Suprapubic skin (tissue), 4 donors: ENCODE measurements around the gene FOXE3. TPM values are rescaled to one million over a fixed set of nuclear protein-coding genes. Genes with fewer than 3 reads are reported as not detected.
A peak's percentile ranks its signal among the peaks of the same experiment; 100 is the strongest.

Experiments used
- DNase-seq, 2 donors: peaks; one replicate each; pipeline ENCODE4 v3.0.0-alpha.2; 2019; ENCODE audit warnings: low spot score in 2 of 2
- H3K27ac ChIP-seq: fragments of 200-600 bp; sonication (generic); one replicate; pipeline ENCODE4 v1.5.1; 2019
- H3K27me3 ChIP-seq: fragments of 200-600 bp; sonication (generic); one replicate; pipeline ENCODE4 v1.5.1; 2019
- H3K36me3 ChIP-seq: fragments of 200-600 bp; sonication (generic); one replicate; pipeline ENCODE4 v1.5.1; 2019
- H3K4me1 ChIP-seq: fragments of 200-600 bp; sonication (generic); one replicate; pipeline ENCODE4 v1.5.1; 2019
- H3K4me3 ChIP-seq: fragments of 200-600 bp; sonication (generic); one replicate; pipeline ENCODE4 v1.5.1; 2019; ENCODE audit warnings: mild to moderate bottlenecking
- H3K9me3 ChIP-seq: fragments of 200-600 bp; sonication (generic); one replicate; pipeline ENCODE4 v1.5.1; 2019
- EP300 ChIP-seq: sonication (generic); formaldehyde crosslinking; IDR thresholded peaks from one replicate; pipeline ENCODE4 v1.6.1; 2017; ENCODE audit warnings: antibody characterized with exemption
- POLR2A ChIP-seq, 2 donors: fragments of 450-650 bp; IDR thresholded peaks; one replicate each; pipeline ENCODE4 v1.6.1; 2017; ENCODE audit warnings: antibody characterized with exemption in 2 of 2, mild to moderate bottlenecking in 2 of 2, moderate library complexity in 2 of 2
- POLR2AphosphoS5 ChIP-seq, 3 donors: sonication (generic); formaldehyde crosslinking; IDR thresholded peaks; one replicate each; pipeline ENCODE4 v1.6.1; 2017; ENCODE audit warnings: antibody characterized with exemption in 3 of 3
- WGBS: methylation state at CpG from one replicate; pipeline ENCODE4 v1.1.5; 2018; 5-methylcytosine and 5-hydroxymethylcytosine counted together
- total RNA-seq, 4 donors: library from RNA; depleted of rRNA; stranded (reverse); fragments of >200 nt; gene quantifications; one replicate each; pipeline ENCODE4 v1.1.0, GENCODE V29; 2016
- TF ChIP-seq, protein P1 (sequence below), 2 donors: fragments of 200-600 bp in 1 of 2; fragments of 450-650 bp in 1 of 2; sonication (generic) in 1 of 2; IDR thresholded peaks; one replicate each; pipeline ENCODE4 v1.5.1; 2016 to 2019; ENCODE audit warnings: antibody characterized with exemption in 2 of 2, mild to moderate bottlenecking in 1 of 2, moderate library complexity in 1 of 2

FOXE3 gene
- total RNA-seq, 4 donors from 2014 or later: not detected

DNA sequence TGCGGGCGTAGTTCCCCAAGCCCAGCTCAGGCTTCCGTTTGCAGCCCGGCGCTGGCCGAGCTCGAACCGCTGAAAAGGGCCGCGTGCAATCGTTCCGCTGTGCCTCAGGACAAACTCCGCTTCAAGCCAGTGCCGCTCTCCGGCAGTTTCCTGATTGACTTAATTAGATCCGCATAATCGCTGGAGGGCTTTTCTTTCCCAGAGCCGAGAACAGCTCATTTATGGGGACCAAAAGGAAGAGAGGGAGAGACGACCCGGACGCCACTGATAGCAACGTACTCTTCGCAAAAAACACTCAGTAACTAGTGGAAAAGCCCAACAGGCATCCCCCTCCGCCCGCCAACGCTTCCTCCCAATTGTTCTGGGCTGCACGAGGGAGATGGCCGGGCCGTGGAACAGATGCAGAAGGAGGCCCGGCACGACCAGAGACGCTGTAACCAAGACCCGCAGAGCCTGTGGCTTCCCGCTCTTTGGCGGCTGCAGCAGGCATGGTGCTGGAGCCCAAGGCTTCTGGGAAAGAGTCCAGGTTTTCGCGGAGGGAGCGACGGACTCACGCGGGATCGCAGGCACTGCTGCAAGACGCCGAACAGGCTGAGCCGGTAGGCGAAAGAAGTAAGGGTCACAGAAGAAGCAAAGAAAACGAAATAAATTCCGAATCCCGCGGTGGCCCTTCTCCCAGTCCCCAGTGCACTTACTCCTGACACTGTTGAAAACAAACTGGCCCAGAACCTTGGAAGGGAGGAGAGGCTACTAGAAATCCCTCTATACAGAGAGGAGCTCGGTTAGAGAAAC, 18.2 kb downstream of the FOXE3 start:
- peaks cover 90% of the 10 kb centered on the region for H3K27me3 ChIP-seq
- no peak overlapping the region for H3K27ac ChIP-seq
- H3K4me1 ChIP-seq: peaks cover 69% of the 10 kb centered on the region
- WGBS: 14% methylated on average over 38 of the region's 51 CpGs
- no peak for DNase-seq
- H3K36me3 ChIP-seq: no peaks in the 10 kb centered on the region
- no peaks in the 10 kb centered on the region for H3K9me3 ChIP-seq
- peak overlapping the region; percentile 23 for H3K4me3 ChIP-seq
- no peak for TF ChIP-seq EP300
- TF ChIP-seq POLR2A (IDR thresholded peaks at IDR 0.05): no peak
- TF ChIP-seq POLR2AphosphoS5 (IDR thresholded peaks at IDR 0.05): no peak
- TF ChIP-seq, protein P1, sequence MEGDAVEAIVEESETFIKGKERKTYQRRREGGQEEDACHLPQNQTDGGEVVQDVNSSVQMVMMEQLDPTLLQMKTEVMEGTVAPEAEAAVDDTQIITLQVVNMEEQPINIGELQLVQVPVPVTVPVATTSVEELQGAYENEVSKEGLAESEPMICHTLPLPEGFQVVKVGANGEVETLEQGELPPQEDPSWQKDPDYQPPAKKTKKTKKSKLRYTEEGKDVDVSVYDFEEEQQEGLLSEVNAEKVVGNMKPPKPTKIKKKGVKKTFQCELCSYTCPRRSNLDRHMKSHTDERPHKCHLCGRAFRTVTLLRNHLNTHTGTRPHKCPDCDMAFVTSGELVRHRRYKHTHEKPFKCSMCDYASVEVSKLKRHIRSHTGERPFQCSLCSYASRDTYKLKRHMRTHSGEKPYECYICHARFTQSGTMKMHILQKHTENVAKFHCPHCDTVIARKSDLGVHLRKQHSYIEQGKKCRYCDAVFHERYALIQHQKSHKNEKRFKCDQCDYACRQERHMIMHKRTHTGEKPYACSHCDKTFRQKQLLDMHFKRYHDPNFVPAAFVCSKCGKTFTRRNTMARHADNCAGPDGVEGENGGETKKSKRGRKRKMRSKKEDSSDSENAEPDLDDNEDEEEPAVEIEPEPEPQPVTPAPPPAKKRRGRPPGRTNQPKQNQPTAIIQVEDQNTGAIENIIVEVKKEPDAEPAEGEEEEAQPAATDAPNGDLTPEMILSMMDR (IDR thresholded peaks at IDR 0.05): no peak

DNA sequence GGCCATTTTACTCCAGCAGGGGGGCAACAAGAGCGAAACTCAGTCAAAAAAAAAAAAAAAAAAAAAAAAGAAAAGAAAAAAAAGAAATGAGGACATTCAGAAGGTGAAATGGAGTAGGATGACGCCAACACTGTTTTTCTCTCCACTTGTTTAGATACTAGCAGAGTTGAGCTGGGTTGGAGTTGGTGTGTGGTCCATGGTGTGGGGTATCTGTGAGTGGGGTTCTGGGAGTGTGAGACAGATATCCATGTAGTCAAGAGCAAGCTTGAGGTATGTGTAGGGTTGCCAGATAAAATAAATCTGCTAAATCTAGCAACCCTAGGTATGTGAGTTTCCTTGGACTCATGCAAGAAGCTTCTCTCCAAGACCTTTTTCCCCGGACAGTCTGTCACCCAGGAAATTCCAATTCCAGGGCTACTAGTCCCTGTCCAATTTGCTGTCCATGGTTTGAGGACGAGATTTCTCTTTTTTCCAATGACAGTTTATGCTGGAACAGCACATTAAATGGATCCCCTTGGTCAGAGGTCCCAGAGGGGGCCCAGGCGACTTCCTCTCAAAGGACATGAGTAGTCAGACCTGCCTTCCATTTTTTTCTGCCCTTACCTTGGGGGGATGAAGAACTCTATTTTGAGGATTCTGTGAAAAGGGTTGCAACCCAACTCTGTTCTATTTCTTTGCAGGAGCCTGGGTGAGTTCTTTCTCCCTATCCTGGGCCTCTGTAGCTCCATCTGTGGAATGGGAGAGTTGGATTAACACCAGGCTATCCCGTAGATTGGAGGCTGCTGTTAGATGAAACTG, 19.6 kb downstream of the FOXE3 start:
- DNase-seq: no peak
- H3K27me3 ChIP-seq: peaks cover 99% of the 10 kb centered on the region
- 60% methylated on average over 6 of the region's 6 CpGs for WGBS
- H3K4me3 ChIP-seq: peak overlapping the region; percentile 63
- H3K36me3 ChIP-seq: no peaks in the 10 kb centered on the region
- no peaks in the 10 kb centered on the region for H3K9me3 ChIP-seq
- H3K4me1 ChIP-seq: peaks cover 71% of the 10 kb centered on the region
- TF ChIP-seq POLR2AphosphoS5 (IDR thresholded peaks at IDR 0.05): no peak
- no peak for TF ChIP-seq POLR2A (IDR thresholded peaks at IDR 0.05)
- TF ChIP-seq, protein P1 (IDR thresholded peaks at IDR 0.05): no peak
- no peak for TF ChIP-seq EP300
- no peak overlapping the region for H3K27ac ChIP-seq

DNA sequence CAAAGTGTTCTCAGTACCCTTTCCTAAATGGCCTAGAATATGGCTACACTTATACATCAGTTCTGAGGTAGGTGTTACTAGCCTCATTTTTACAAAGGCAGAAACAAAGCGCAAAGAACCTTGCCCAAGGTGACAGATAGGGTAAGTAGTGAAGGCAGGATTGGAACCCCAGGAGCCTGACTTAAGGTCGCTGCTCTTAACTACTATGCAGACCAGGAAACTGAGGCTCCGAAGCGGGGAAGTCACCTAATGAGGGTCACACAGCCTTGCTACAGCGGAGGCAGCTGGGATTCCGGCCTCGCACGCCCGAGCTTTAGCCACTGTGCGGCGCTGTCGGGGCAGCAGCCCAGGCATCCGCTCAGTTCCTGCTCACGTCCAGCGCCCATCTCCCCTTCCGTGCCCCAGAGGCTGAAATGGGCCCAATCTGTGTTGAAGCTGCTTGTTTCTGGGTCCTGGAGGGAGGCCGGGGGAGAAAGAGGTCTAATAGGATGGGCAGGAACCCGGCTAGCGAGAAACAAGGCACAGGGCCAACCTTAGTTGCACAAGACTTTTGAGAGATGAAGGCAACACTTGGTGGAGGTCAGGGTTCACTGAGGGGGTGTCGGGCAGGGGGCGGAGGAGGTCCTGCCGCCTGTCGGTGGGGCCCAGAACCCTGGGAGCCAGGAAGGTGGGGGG, 20.4 kb downstream of the FOXE3 start:
- 2% methylated on average over 22 of the region's 23 CpGs for whole genome bisulfite sequencing
- TF ChIP-seq, protein P1 (IDR thresholded peaks at IDR 0.05): peak; percentile 50 to 92
- no peak for TF ChIP-seq POLR2A (IDR thresholded peaks at IDR 0.05)
- H3K4me1 ChIP-seq: peaks cover 70% of the 10 kb centered on the region

DNA sequence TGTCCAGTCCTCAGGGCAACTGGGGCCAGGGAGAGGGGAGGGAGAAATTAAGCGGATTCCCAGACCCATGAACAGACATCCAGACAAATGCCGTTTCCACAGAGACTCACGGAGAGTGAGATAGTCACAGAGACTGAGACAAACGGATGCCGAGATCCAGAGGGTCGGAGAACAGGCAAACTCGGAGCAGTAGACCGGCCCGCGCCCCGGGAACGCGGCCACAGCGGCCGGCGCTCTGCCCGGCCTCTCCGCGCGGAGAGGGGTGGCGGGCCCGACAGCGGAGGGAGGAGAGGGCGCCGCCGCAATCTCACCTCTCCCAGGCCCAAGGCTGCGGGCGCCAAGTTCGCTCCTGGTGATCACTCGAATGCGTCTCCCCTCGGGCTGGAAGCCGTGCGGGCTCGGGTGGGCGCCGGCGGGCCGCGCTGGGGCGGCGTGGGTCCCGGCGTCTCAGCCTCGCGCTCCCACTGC, 20.9 kb downstream of the FOXE3 start:
- H3K36me3 ChIP-seq: no peaks in the 10 kb centered on the region
- peak overlapping the region; percentile 63 for H3K4me3 ChIP-seq
- peak overlapping the region; percentile 69 for H3K27ac ChIP-seq
- 3% methylated on average over 6 of the region's 46 CpGs for WGBS
- H3K27me3 ChIP-seq: peaks cover 96% of the 10 kb centered on the region
- no peak for DNase-seq
- H3K9me3 ChIP-seq: no peaks in the 10 kb centered on the region
- TF ChIP-seq EP300 (no peak), POLR2A (IDR thresholded peaks at IDR 0.05) (no peak)
- TF ChIP-seq, protein P1 (IDR thresholded peaks at IDR 0.05): no peak
- H3K4me1 ChIP-seq: peaks cover 64% of the 10 kb centered on the region

More for the DNA sequence above, 20.4 kb downstream of the FOXE3 start:
- Histone ChIP-seq H3K9me3 (no peaks in the 10 kb centered on the region), H3K4me3 (peak overlapping the region; percentile 63), H3K27ac (peak overlapping the region; percentile 69), H3K36me3 (no peaks in the 10 kb centered on the region), H3K27me3 (peaks cover 96% of the 10 kb centered on the region)
- DNase-seq: peak in 1 of 2 donors; percentile 81
